BLaER1 (cell line): Measurements from ENCODE around the gene SEMA7A.
"Not testable (repeated sequence)": the region's sequence is repeated elsewhere in the genome, so short reads cannot be mapped to it uniquely, and the experiment has no call there.

Experiments used
- H3K27ac ChIP-seq: shearing (Covaris generic); formaldehyde crosslinking; 2 replicates; pipeline ENCODE4 v1.8.1; 2022
- H3K27me3 ChIP-seq: shearing (Covaris generic); formaldehyde crosslinking; 2 replicates; pipeline ENCODE4 v1.8.1; 2022
- H3K36me3 ChIP-seq: shearing (Covaris generic); formaldehyde crosslinking; 2 replicates; pipeline ENCODE4 v1.8.1; 2022
- H3K4me1 ChIP-seq: shearing (Covaris generic); formaldehyde crosslinking; 2 replicates; pipeline ENCODE4 v1.8.1; 2022
- H3K4me2 ChIP-seq: shearing (Covaris generic); formaldehyde crosslinking; 2 replicates; pipeline ENCODE4 v1.8.1; 2022
- H3K4me3 ChIP-seq: shearing (Covaris generic); formaldehyde crosslinking; 2 replicates; pipeline ENCODE4 v1.8.1; 2022
- H3K9ac ChIP-seq: shearing (Covaris generic); formaldehyde crosslinking; 2 replicates; pipeline ENCODE4 v1.8.1; 2022
- H3K9me3 ChIP-seq: shearing (Covaris generic); formaldehyde crosslinking; 2 replicates; pipeline ENCODE4 v1.8.1; 2022
- H4K20me1 ChIP-seq: shearing (Covaris generic); formaldehyde crosslinking; 2 replicates; pipeline ENCODE4 v1.8.1; 2022
- Cebpa-rat ChIP-seq: shearing (Covaris generic); IDR thresholded peaks from 2 replicates; pipeline ENCODE4 v1.8.1; 2022

The SEMA7A gene

DNA sequence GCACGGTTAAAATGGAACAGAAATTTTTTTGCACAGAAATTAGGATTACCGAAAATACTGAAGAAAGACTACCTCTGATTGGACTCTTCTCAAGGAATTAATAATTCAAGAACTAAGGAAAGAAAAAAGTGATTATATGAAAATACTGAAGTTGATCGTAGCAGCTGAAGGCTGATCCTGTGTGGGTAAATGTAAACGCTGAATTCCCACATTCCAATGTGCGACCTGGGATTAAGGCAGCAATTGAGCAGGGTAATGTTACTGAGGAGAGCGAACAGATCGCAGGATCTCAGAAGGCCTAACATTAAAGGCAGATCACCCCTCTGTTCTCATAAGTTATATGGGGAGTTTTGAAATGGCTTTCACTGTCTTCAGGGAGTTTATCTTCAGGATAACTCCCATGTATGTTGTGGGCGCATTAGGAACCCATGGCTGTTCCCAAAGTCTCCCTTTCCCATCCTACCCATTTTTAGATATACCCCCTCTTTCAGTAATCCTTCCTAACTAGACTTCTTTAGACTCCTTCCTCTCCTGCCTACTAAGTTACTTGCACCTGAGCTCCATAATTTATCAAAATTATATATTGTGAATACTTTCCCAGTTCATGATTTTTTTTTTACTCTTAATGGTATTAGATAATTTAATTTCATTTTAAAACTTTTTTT lies 28.2 kb upstream of the SEMA7A start:
- peak overlapping the region; percentile 85 for H3K4me2 ChIP-seq
- H4K20me1 ChIP-seq, result no peaks in the 10 kb centered on the region
- peak overlapping the region; percentile 80 for H3K9ac ChIP-seq
- no peaks in the 10 kb centered on the region for H3K9me3 ChIP-seq
- peaks cover 40% of the 10 kb centered on the region for H3K4me1 ChIP-seq
- peaks cover 30% of the 10 kb centered on the region for H3K36me3 ChIP-seq
- peak overlapping the region; percentile 94 for H3K4me3 ChIP-seq
- H3K27ac ChIP-seq, result peak overlapping the region; percentile 73; the same call in 1 of the 2 replicates
- H3K27me3 ChIP-seq, result no peaks in the 10 kb centered on the region
- no peak for TF ChIP-seq Cebpa-rat

DNA sequence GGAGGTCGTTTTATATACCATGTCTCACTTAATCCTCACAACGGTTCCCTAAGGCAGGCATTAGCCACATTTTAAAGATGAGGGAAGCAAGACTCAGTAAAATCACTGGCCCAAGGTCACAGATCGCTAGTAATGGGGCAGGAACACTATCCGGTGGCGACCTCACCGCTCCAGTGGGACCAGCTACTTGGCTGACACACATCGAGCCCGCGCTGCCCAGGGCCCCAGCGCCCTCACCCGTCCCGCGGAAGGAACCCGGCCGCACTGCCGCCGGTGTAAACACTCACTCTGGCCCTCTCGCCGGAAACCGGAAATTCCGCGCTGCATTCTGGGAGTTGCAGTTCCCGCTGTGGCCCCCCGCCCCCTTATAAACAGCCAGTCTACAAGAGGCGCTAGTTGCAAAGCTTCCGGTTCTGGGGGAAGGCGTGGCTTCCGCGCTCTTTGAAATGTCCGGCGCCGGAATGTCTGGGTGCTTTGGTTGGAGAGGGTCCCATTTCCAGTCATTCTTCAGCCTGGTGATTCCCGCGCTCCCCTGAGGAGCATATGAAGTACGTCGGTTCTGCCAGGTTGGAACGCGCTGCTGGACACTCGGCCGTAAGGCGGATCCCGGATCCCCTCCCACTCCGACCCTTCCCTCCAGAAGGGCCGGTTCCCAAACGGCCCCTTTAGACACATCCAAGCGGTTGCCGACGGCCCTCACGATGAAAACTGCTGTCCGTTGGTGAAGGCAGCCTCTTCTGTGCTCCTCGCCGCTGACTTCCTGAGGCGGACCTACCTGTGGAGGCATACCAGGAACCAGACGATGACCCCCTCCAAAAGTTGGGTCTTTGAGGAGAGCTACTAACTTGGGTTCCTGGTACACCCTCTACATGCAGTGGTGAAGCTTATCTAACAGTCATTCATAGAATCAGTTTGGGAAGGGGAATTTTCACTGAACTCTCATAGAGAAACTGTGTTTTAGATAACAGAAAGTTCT lies 27.4 kb upstream of the SEMA7A start, which contains the start of gene UBL7:
TSS of gene UBL7 (minus strand) at position 290 of the 976 bp plus-strand sequence. CDS start 2,293 bp downstream, outside the sequence.
- Histone ChIP-seq H4K20me1 (no peaks in the 10 kb centered on the region), H3K36me3 (peaks cover 34% of the 10 kb centered on the region), H3K27me3 (no peaks in the 10 kb centered on the region), H3K27ac (peak within 1 kb of the TSS; percentile 73), H3K9me3 (no peaks in the 10 kb centered on the region), H3K4me2 (peak within 1 kb of the TSS; percentile 85), H3K9ac (peak within 1 kb of the TSS; percentile 80), H3K4me3 (peak within 1 kb of the TSS; percentile 94), H3K4me1 (peaks cover 40% of the 10 kb centered on the region)
- TF ChIP-seq Cebpa-rat, result no peak

GRCh38 chr15:74460298-74460697 lies 26.5 kb upstream of the SEMA7A start:
- Histone ChIP-seq H3K4me3 (peak overlapping the region; percentile 94), H3K36me3 (peaks cover 32% of the 10 kb centered on the region), H3K27me3 (no peaks in the 10 kb centered on the region), H3K4me2 (peak overlapping the region; percentile 85), H3K9me3 (no peaks in the 10 kb centered on the region), H3K27ac (peak overlapping the region; percentile 73), H3K9ac (peak overlapping the region; percentile 80), H4K20me1 (no peaks in the 10 kb centered on the region), H3K4me1 (peaks cover 40% of the 10 kb centered on the region)
- no peak for TF ChIP-seq Cebpa-rat

DNA sequence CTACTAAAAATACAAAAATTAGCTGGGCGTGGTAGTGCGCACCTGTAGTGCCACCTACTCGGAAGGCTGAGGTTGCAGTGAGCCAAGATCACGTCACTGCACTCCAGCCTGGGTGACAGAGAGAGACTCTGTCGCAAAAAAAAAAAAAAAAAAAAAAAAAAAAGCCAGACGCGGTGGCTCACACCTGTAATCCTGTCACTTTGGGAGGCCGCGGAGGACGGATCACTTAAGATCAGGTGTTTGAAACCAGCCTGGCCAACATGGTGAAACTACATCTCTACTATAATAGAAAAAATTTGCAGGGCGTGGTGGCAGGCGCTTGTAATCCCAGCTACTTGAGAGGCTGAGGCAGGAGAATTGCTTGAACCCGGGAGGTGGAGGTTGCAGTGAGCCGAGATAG lies 26.0 kb upstream of the SEMA7A start:
- not testable (repeated sequence) for H3K9ac ChIP-seq
- Histone ChIP-seq H3K4me3 (peak overlapping the region; percentile 94; the same call in 1 of the 2 replicates), H3K4me1 (peaks cover 39% of the 10 kb centered on the region)

GRCh38 chr15:74458473-74458872 lies 24.7 kb upstream of the SEMA7A start:
- no peak for TF ChIP-seq Cebpa-rat
- H3K9ac ChIP-seq, result no peak overlapping the region
- no peaks in the 10 kb centered on the region for H3K27me3 ChIP-seq
- no peaks in the 10 kb centered on the region for H4K20me1 ChIP-seq
- no peak overlapping the region for H3K4me2 ChIP-seq
- H3K4me1 ChIP-seq, result peaks cover 34% of the 10 kb centered on the region
- peaks cover 47% of the 10 kb centered on the region for H3K36me3 ChIP-seq
- H3K27ac ChIP-seq, result no peak overlapping the region
- no peak overlapping the region for H3K4me3 ChIP-seq
- no peaks in the 10 kb centered on the region for H3K9me3 ChIP-seq

More for the DNA sequence above, 26.0 kb upstream of the SEMA7A start:
- Histone ChIP-seq H3K36me3 (peaks cover 34% of the 10 kb centered on the region), H3K4me2 (peak overlapping the region; percentile 85)
- not testable (repeated sequence) for H3K27ac ChIP-seq, H4K20me1 ChIP-seq, H3K27me3 ChIP-seq, H3K9me3 ChIP-seq

- not testable (repeated sequence) for H3K27me3 ChIP-seq, H3K9me3 ChIP-seq, H3K4me2 ChIP-seq, H3K27ac ChIP-seq, H3K4me3 ChIP-seq, H3K9ac ChIP-seq, H4K20me1 ChIP-seq
- peaks cover 24% of the 10 kb centered on the region for H3K4me1 ChIP-seq
- peaks cover 61% of the 10 kb centered on the region for H3K36me3 ChIP-seq
Observed at GRCh38 chr15:74457036-74457435, 23.3 kb upstream of the SEMA7A start.

- H4K20me1 ChIP-seq, result no peaks in the 10 kb centered on the region
- peaks cover 15% of the 10 kb centered on the region for H3K4me1 ChIP-seq
- H3K4me2 ChIP-seq, result no peak overlapping the region
- no peaks in the 10 kb centered on the region for H3K27me3 ChIP-seq
- no peak overlapping the region for H3K4me3 ChIP-seq
- TF ChIP-seq Cebpa-rat, result no peak
- peaks cover 82% of the 10 kb centered on the region for H3K36me3 ChIP-seq
- H3K27ac ChIP-seq, result no peak overlapping the region
- H3K9ac ChIP-seq, result no peak overlapping the region
- H3K9me3 ChIP-seq, result no peaks in the 10 kb centered on the region
Observed at GRCh38 chr15:74454764-74455500, 21.2 kb upstream of the SEMA7A start.

DNA sequence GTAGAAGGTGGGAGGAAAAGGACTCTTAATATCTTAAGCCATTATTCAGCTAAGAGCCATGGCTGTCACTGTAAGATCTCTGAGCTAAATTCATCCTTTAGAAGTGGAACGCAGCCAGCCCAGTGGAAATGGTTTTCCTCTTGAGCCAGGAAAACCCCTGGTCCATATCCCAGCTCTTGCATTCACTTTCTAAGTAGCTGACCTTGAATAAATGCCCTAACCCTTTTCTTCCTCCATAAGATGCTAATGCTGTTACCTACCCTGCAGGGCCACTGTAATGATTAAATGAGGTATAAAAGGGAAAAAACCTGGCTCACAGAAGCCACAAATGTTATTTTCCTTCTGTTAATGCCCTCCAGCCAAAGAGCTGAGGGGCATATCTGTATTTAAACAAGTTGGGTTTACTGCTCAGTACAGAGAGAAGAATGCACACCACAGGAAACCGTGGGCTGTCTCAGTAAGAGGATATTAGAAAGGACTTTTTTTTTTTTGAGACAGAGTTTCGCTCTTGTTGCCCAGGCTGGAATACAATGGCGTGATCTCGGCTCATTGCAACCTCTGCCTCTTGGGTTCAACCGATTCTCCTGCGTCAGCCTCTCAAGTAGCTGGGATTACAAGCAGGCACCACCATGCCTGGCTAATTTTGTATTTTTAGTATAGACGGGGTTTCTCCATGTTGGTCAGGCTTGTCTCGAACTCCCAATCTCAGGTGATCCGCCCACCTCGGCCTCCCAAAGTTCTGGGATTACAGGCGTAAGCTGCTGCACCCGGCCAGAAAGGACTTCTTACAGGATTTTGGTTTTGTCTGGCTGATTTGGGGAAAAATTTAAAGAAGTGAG lies 20.4 kb upstream of the SEMA7A start:
- no peak for TF ChIP-seq Cebpa-rat

More for the DNA sequence above, 20.4 kb upstream of the SEMA7A start:
- H3K4me3 ChIP-seq, result no peak overlapping the region
- no peak overlapping the region for H3K4me2 ChIP-seq
- H3K9ac ChIP-seq, result no peak overlapping the region
- no peak overlapping the region for H3K27ac ChIP-seq
- H3K9me3 ChIP-seq, result no peaks in the 10 kb centered on the region
- peaks cover 90% of the 10 kb centered on the region for H3K36me3 ChIP-seq
- peaks cover 11% of the 10 kb centered on the region; the same call in 1 of the 2 replicates for H3K4me1 ChIP-seq
- H3K27me3 ChIP-seq, result no peaks in the 10 kb centered on the region
- H4K20me1 ChIP-seq, result no peaks in the 10 kb centered on the region
